ENCODE results near the gene BTN3A1. TPM values are rescaled to one million over a fixed set of nuclear protein-coding genes. Genes with fewer than 3 reads are reported as not detected.

BTN3A1 gene
- total RNA-seq, 1 donor from 2014 or later: 10.9 TPM

- Mint-ChIP-seq H3K9me3 (ENCODE audit: low read depth) (no peaks in the 10 kb centered on the region), H3K4me3 (ENCODE audit: unreplicated experiment) (no peak overlapping the region), H3K27me3 (ENCODE audit: low read depth) (no peaks in the 10 kb centered on the region), H3K36me3 (ENCODE audit: low read depth) (peaks cover 8% of the 10 kb centered on the region), H3K4me1 (ENCODE audit: low read depth) (peaks cover 31% of the 10 kb centered on the region), H3K27ac (ENCODE audit: unreplicated experiment) (peak overlapping the region; percentile 87)
- no peak for TF ChIP-seq CTCF (IDR thresholded peaks at IDR 0.05)
- DNase-seq (ENCODE audit: low spot score): no peak
Measured at GRCh38 chr6:26394289-26394688, 7.8 kb upstream of the BTN3A1 start.

- no peaks in the 10 kb centered on the region for H3K27me3 Mint-ChIP-seq (ENCODE audit: low read depth)
- peaks cover 31% of the 10 kb centered on the region for H3K4me1 Mint-ChIP-seq (ENCODE audit: low read depth)
Measured at GRCh38 chr6:26398555-26398954, 3.5 kb upstream of the BTN3A1 start.

GRCh38 chr6:26400626-26401025, 1.4 kb upstream of the BTN3A1 start:
- H3K4me1 Mint-ChIP-seq (ENCODE audit: low read depth): peaks cover 13% of the 10 kb centered on the region
- H3K27me3 Mint-ChIP-seq (ENCODE audit: low read depth): no peaks in the 10 kb centered on the region
- no peak for TF ChIP-seq CTCF (IDR thresholded peaks at IDR 0.05)
- peaks cover 3% of the 10 kb centered on the region for H3K36me3 Mint-ChIP-seq (ENCODE audit: low read depth)
- no peak overlapping the region for H3K27ac Mint-ChIP-seq (ENCODE audit: unreplicated experiment)
- H3K9me3 Mint-ChIP-seq (ENCODE audit: low read depth): no peaks in the 10 kb centered on the region
- no peak overlapping the region for H3K4me3 Mint-ChIP-seq (ENCODE audit: unreplicated experiment)
- DNase-seq (ENCODE audit: low spot score): no peak

More at GRCh38 chr6:26398555-26398954, 3.5 kb upstream of the BTN3A1 start:
- no peak for DNase-seq (ENCODE audit: low spot score)
- no peak overlapping the region for H3K4me3 Mint-ChIP-seq (ENCODE audit: unreplicated experiment)
- H3K36me3 Mint-ChIP-seq (ENCODE audit: low read depth): no peaks in the 10 kb centered on the region
- no peaks in the 10 kb centered on the region for H3K9me3 Mint-ChIP-seq (ENCODE audit: low read depth)
- TF ChIP-seq CTCF (IDR thresholded peaks at IDR 0.05): no peak
- no peak overlapping the region for H3K27ac Mint-ChIP-seq (ENCODE audit: unreplicated experiment)

GRCh38 chr6:26401389-26401986, 587 bp upstream of the BTN3A1 start:
- Mint-ChIP-seq H3K9me3 (ENCODE audit: low read depth) (no peaks in the 10 kb centered on the region), H3K4me1 (ENCODE audit: low read depth) (peaks cover 12% of the 10 kb centered on the region), H3K4me3 (ENCODE audit: unreplicated experiment) (peak overlapping the region; percentile 93), H3K27me3 (ENCODE audit: low read depth) (no peaks in the 10 kb centered on the region), H3K27ac (ENCODE audit: unreplicated experiment) (peak overlapping the region; percentile 98), H3K36me3 (ENCODE audit: low read depth) (peaks cover 4% of the 10 kb centered on the region)
- DNase-seq (ENCODE audit: low spot score): no peak
- no peak for TF ChIP-seq CTCF (IDR thresholded peaks at IDR 0.05)

GRCh38 chr6:26403893-26404292, 1.8 kb downstream of the BTN3A1 start:
- H3K36me3 Mint-ChIP-seq (ENCODE audit: low read depth): peaks cover 6% of the 10 kb centered on the region
- no peaks in the 10 kb centered on the region for H3K27me3 Mint-ChIP-seq (ENCODE audit: low read depth)
- no peak overlapping the region for H3K27ac Mint-ChIP-seq (ENCODE audit: unreplicated experiment)
- no peak overlapping the region for H3K4me3 Mint-ChIP-seq (ENCODE audit: unreplicated experiment)
- no peaks in the 10 kb centered on the region for H3K9me3 Mint-ChIP-seq (ENCODE audit: low read depth)
- DNase-seq (ENCODE audit: low spot score): no peak
- TF ChIP-seq CTCF (IDR thresholded peaks at IDR 0.05): no peak
- H3K4me1 Mint-ChIP-seq (ENCODE audit: low read depth): peaks cover 12% of the 10 kb centered on the region

Data from chondrocyte (in vitro differentiated cells).